Neural cell (in vitro differentiated cells): ENCODE measurements around the gene LUC7L3. TPM values are rescaled to one million over a fixed set of nuclear protein-coding genes. Genes with fewer than 3 reads are reported as not detected.

Source experiments
- H2AFZ ChIP-seq: fragments of 200-600, 300-800 bp; sonication (generic), shearing (Covaris generic); 2 replicates; pipeline ENCODE4 v1.6.0; 2014; ENCODE audit warnings: low read depth, mild to moderate bottlenecking, antibody characterized with exemption, low read length, moderate library complexity
- H3F3A ChIP-seq: fragments of 200-600 bp; shearing (Covaris generic); 2 replicates; pipeline ENCODE4 v1.6.1; 2016; ENCODE audit warnings: mild to moderate bottlenecking, moderate library complexity, mixed read lengths, antibody characterized with exemption, low read length; ENCODE audit not compliant: insufficient read depth, poor library complexity, severe bottlenecking
- H3K27ac ChIP-seq: fragments of 200-600, 300-800 bp; sonication (generic), shearing (Covaris generic); 2 replicates; pipeline ENCODE4 v1.5.1; 2014; ENCODE audit warnings: mild to moderate bottlenecking, low read length, moderate library complexity
- H3K27me3 ChIP-seq: fragments of 300-800, 200-600 bp; sonication (generic), shearing (Covaris generic); 2 replicates; pipeline ENCODE4 v1.6.0; 2014; ENCODE audit warnings: mild to moderate bottlenecking, low read depth, low read length, moderate library complexity; ENCODE audit not compliant: insufficient read depth
- H3K36me3 ChIP-seq: fragments of 300-800, 200-600 bp; sonication (generic), shearing (Covaris generic); 2 replicates; pipeline ENCODE4 v1.5.1; 2014; ENCODE audit warnings: mild to moderate bottlenecking, antibody characterized with exemption, low read length, moderate library complexity; ENCODE audit not compliant: insufficient read depth
- H3K4me2 ChIP-seq: fragments of 300-800, 200-600 bp; sonication (generic), shearing (Covaris generic); 2 replicates; pipeline ENCODE4 v1.6.0; 2014; ENCODE audit warnings: mild to moderate bottlenecking, low read length
- H3K4me3 ChIP-seq: fragments of 300-800, 200-600 bp; sonication (generic), shearing (Covaris generic); 2 replicates; pipeline ENCODE4 v1.5.1; 2014; ENCODE audit warnings: mild to moderate bottlenecking, low read length, moderate library complexity
- H3K79me2 ChIP-seq: fragments of 200-600 bp; shearing (Covaris generic); replicated peaks from 2 replicates; pipeline ENCODE4 v1.6.0; 2014; ENCODE audit warnings: mild to moderate bottlenecking, low read length, moderate library complexity; ENCODE audit not compliant: insufficient read depth
- H3K9ac ChIP-seq: fragments of 300-800, 200-600 bp; sonication (generic), shearing (Covaris generic); 2 replicates; pipeline ENCODE4 v1.6.1; 2016; ENCODE audit warnings: mild to moderate bottlenecking, low read length, mixed read lengths
- H3K9me2 ChIP-seq: fragments of 200-600 bp; shearing (Covaris generic); 2 replicates; pipeline ENCODE4 v1.6.1; 2016; ENCODE audit warnings: mild to moderate bottlenecking, low read length, mixed read lengths; ENCODE audit not compliant: insufficient read depth
- H3K9me3 ChIP-seq: fragments of 200-600, 300-800 bp; sonication (generic), shearing (Covaris generic); 2 replicates; pipeline ENCODE4 v1.6.1; 2016; ENCODE audit warnings: mild to moderate bottlenecking, mixed run types, low read length, moderate library complexity, mixed read lengths
- H4K20me1 ChIP-seq: fragments of 200-600 bp; shearing (Covaris generic); 2 replicates; pipeline ENCODE4 v1.6.1; 2016; ENCODE audit warnings: mild to moderate bottlenecking, mixed run types; ENCODE audit not compliant: insufficient read depth
- EP300 ChIP-seq: fragments of 450-650 bp; conservative IDR thresholded peaks from 2 replicates; pipeline ENCODE4 v1.6.1; 2014; ENCODE audit warnings: antibody characterized with exemption, mild to moderate bottlenecking, moderate library complexity; ENCODE audit not compliant: poor library complexity, severe bottlenecking
- EZH2 ChIP-seq: fragments of 200-600, 300-800 bp; shearing (Covaris generic), sonication (generic); IDR thresholded peaks from 2 replicates; pipeline ENCODE4 v1.6.1; 2014; ENCODE audit warnings: antibody characterized with exemption, low read length, borderline replicate concordance, mild to moderate bottlenecking; ENCODE audit not compliant: insufficient read depth, poor library complexity, severe bottlenecking
- MXI1 ChIP-seq: fragments of 450-650 bp; conservative IDR thresholded peaks from 2 replicates; pipeline ENCODE4 v1.6.1; 2014; ENCODE audit warnings: antibody characterized with exemption, mild to moderate bottlenecking; ENCODE audit not compliant: poor library complexity, severe bottlenecking
- POLR2AphosphoS5 ChIP-seq: IDR thresholded peaks from 2 replicates; pipeline ENCODE4 v1.6.1; 2012
- RAD21 ChIP-seq: fragments of 450-650 bp; conservative IDR thresholded peaks from 2 replicates; pipeline ENCODE4 v1.6.1; 2014; ENCODE audit warnings: antibody characterized with exemption, mild to moderate bottlenecking, moderate library complexity
- SMC3 ChIP-seq: fragments of 450-650 bp; conservative IDR thresholded peaks from 2 replicates; pipeline ENCODE4 v1.6.1; 2014; ENCODE audit warnings: antibody characterized with exemption, mild to moderate bottlenecking, moderate library complexity; ENCODE audit not compliant: poor library complexity
- TAF1 ChIP-seq: IDR thresholded peaks from 2 replicates; pipeline ENCODE4 v1.6.1; 2012; ENCODE audit warnings: low read depth
- polyA plus RNA-seq: library from polyadenylated mRNA; depleted of rRNA; stranded (reverse); fragments of >200 nt; gene quantifications from 2 replicates; pipeline ENCODE4 v1.2.3, GENCODE V29; 2014
- TF ChIP-seq, protein P1 (sequence below): fragments of 450-650 bp; IDR thresholded peaks from 2 replicates; pipeline ENCODE4 v1.5.1; 2014; ENCODE audit warnings: antibody characterized with exemption, mild to moderate bottlenecking, moderate library complexity; ENCODE audit not compliant: poor library complexity, severe bottlenecking
- TF ChIP-seq, protein P2 (sequence below): IDR thresholded peaks from 2 replicates; pipeline ENCODE4 v1.6.1; 2012; ENCODE audit warnings: borderline replicate concordance

LUC7L3 gene
- polyA plus RNA-seq, 1 donor from 2014 or later = 677 TPM

DNA sequence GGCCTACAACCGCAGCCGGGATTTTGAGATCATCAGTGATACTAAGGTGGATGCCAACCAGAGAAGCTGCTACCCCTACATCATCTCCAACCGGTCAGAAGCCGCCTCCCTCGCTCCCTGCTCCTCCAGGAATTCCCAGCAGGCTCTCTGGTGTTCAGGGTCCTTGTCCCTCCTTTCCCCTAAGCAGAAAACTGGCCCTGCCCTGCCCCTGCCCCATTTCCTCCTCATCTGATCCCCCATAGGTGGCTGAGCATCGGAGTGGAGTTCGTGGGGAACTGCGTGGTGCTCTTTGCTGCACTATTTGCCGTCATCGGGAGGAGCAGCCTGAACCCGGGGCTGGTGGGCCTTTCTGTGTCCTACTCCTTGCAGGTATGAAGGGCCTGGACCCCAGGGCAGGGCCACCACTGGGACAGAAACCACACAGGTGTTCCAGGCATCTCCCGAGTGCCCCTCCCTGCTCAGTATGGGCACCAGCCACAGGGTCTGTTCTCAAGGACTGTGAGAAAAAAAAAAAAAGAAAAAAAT is 41.5 kb upstream of the LUC7L3 start:
- Histone ChIP-seq H3F3A (no peaks in the 10 kb centered on the region), H4K20me1 (no peaks in the 10 kb centered on the region), H3K27me3 (no peaks in the 10 kb centered on the region), H3K36me3 (no peaks in the 10 kb centered on the region), H3K4me3 (no peak overlapping the region), H2AFZ (no peak overlapping the region), H3K9ac (no peak overlapping the region), H3K79me2 (no peaks in the 10 kb centered on the region), H3K4me2 (no peak overlapping the region), H3K9me2 (no peaks in the 10 kb centered on the region), H3K27ac (no peak overlapping the region), H3K9me3 (no peaks in the 10 kb centered on the region)
- TF ChIP-seq TAF1 = no peak
- TF ChIP-seq, protein P1, sequence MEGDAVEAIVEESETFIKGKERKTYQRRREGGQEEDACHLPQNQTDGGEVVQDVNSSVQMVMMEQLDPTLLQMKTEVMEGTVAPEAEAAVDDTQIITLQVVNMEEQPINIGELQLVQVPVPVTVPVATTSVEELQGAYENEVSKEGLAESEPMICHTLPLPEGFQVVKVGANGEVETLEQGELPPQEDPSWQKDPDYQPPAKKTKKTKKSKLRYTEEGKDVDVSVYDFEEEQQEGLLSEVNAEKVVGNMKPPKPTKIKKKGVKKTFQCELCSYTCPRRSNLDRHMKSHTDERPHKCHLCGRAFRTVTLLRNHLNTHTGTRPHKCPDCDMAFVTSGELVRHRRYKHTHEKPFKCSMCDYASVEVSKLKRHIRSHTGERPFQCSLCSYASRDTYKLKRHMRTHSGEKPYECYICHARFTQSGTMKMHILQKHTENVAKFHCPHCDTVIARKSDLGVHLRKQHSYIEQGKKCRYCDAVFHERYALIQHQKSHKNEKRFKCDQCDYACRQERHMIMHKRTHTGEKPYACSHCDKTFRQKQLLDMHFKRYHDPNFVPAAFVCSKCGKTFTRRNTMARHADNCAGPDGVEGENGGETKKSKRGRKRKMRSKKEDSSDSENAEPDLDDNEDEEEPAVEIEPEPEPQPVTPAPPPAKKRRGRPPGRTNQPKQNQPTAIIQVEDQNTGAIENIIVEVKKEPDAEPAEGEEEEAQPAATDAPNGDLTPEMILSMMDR = no peak
- TF ChIP-seq MXI1 = no peak
- no peak for TF ChIP-seq SMC3
- TF ChIP-seq RAD21 = no peak
- TF ChIP-seq POLR2AphosphoS5 = no peak
- no peak for TF ChIP-seq EZH2
- TF ChIP-seq EP300 = no peak
- TF ChIP-seq, protein P2, sequence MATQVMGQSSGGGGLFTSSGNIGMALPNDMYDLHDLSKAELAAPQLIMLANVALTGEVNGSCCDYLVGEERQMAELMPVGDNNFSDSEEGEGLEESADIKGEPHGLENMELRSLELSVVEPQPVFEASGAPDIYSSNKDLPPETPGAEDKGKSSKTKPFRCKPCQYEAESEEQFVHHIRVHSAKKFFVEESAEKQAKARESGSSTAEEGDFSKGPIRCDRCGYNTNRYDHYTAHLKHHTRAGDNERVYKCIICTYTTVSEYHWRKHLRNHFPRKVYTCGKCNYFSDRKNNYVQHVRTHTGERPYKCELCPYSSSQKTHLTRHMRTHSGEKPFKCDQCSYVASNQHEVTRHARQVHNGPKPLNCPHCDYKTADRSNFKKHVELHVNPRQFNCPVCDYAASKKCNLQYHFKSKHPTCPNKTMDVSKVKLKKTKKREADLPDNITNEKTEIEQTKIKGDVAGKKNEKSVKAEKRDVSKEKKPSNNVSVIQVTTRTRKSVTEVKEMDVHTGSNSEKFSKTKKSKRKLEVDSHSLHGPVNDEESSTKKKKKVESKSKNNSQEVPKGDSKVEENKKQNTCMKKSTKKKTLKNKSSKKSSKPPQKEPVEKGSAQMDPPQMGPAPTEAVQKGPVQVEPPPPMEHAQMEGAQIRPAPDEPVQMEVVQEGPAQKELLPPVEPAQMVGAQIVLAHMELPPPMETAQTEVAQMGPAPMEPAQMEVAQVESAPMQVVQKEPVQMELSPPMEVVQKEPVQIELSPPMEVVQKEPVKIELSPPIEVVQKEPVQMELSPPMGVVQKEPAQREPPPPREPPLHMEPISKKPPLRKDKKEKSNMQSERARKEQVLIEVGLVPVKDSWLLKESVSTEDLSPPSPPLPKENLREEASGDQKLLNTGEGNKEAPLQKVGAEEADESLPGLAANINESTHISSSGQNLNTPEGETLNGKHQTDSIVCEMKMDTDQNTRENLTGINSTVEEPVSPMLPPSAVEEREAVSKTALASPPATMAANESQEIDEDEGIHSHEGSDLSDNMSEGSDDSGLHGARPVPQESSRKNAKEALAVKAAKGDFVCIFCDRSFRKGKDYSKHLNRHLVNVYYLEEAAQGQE = no peak

DNA sequence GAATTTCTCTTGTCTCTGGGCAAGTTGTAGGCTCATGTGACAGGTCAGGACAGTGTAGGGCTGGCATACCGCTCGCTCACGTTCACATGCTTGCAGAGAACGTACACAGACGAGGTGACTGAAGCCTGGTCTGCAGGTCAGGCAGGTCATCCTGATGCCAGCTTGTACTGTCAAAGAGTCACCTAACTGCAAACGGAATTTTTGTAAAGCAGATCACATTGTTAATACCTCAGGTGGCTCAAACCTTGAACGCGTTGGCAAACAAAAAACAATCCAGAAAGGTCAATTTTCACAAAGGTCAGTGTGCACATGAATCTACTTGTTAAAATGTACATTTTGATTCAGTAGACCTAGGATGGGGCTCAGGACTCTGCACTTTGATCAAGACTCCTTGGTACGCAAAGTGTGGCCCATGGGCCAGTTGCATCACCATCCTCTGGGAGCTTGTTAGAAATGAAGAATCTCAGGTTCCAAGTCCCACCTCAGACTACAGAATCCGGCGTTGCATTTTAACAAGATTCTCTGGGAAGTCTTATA is 40.3 kb upstream of the LUC7L3 start:
- Histone ChIP-seq H3K36me3 (no peaks in the 10 kb centered on the region), H3K9ac (no peak overlapping the region), H3K4me3 (no peak overlapping the region), H3K27me3 (no peaks in the 10 kb centered on the region), H3F3A (no peaks in the 10 kb centered on the region), H3K79me2 (no peaks in the 10 kb centered on the region), H3K27ac (no peak overlapping the region), H3K9me2 (no peaks in the 10 kb centered on the region), H4K20me1 (no peaks in the 10 kb centered on the region), H3K4me2 (no peak overlapping the region), H3K9me3 (no peaks in the 10 kb centered on the region), H2AFZ (no peak overlapping the region)
- TF ChIP-seq EZH2 = no peak
- TF ChIP-seq, protein P1 = no peak
